CD4-positive, alpha-beta T cell treated with Interleukin-21 for 1 hour (primary cell): ENCODE results near the gene CYP27A1.
"Not testable (repeated sequence)": the region's sequence is repeated elsewhere in the genome, so short reads cannot be mapped to it uniquely, and the experiment has no call there.

Source experiments
- DNase-seq: peaks from one replicate; pipeline ENCODE4 v3.0.0-alpha.2; 2020

CYP27A1 gene

GRCh38 chr2:218832520-218832919, 50.6 kb downstream of the CYP27A1 start:
- no peak for DNase-seq

GRCh38 chr2:218833023-218833609, 51.2 kb downstream of the CYP27A1 start:
- no peak for DNase-seq

- DNase-seq = no peak
These were observed 52.7 kb downstream of the CYP27A1 start for GRCh38 chr2:218834685-218835084.

GRCh38 chr2:218837495-218837894, 55.5 kb downstream of the CYP27A1 start:
- DNase-seq = no peak

- no peak for DNase-seq
These were observed 57.5 kb downstream of the CYP27A1 start for GRCh38 chr2:218839430-218839829.

GRCh38 chr2:218839888-218840287, 57.9 kb downstream of the CYP27A1 start:
- DNase-seq = no peak

GRCh38 chr2:218844334-218844733, 62.4 kb downstream of the CYP27A1 start:
- DNase-seq = not testable (repeated sequence)

- not testable (repeated sequence) for DNase-seq
These were observed 65.0 kb downstream of the CYP27A1 start for GRCh38 chr2:218846963-218847362.

GRCh38 chr2:218849721-218850120, 67.8 kb downstream of the CYP27A1 start:
- DNase-seq = no peak

GRCh38 chr2:218850796-218851195, 68.8 kb downstream of the CYP27A1 start:
- DNase-seq = no peak

- no peak for DNase-seq
These were observed 69.3 kb downstream of the CYP27A1 start for GRCh38 chr2:218851286-218851685.

- DNase-seq = peak; percentile 71
These were observed 71.1 kb downstream of the CYP27A1 start for GRCh38 chr2:218852911-218853667.

GRCh38 chr2:218853766-218854165, 71.8 kb downstream of the CYP27A1 start:
- no peak for DNase-seq

GRCh38 chr2:218854860-218855259, 72.9 kb downstream of the CYP27A1 start:
- no peak for DNase-seq

- DNase-seq = no peak
These were observed 73.6 kb downstream of the CYP27A1 start for GRCh38 chr2:218855305-218856166.

GRCh38 chr2:218856167-218856895, 74.4 kb downstream of the CYP27A1 start:
- DNase-seq = no peak

- DNase-seq = no peak
These were observed 74.9 kb downstream of the CYP27A1 start for GRCh38 chr2:218856896-218857243.

GRCh38 chr2:218857371-218858137, 75.6 kb downstream of the CYP27A1 start:
- no peak for DNase-seq

- DNase-seq = no peak
These were observed 76.1 kb downstream of the CYP27A1 start for GRCh38 chr2:218858138-218858445.

- no peak for DNase-seq
These were observed 77.0 kb downstream of the CYP27A1 start for GRCh38 chr2:218858671-218859555.

GRCh38 chr2:218859556-218859987, 77.6 kb downstream of the CYP27A1 start, which contains the start of gene WNT6:
Gene WNT6 (plus strand): TSS chr2:218859805. CDS start chr2:218860038, 233 bp downstream.
- no peak for DNase-seq
